ENCODE results near the gene LGR6.

The LGR6 gene

GRCh38 chr1:202306535-202307345, 113.1 kb downstream of the LGR6 start:
- peak in 6 of 10 donors; percentile 20 to 85 (median 48) for DNase-seq
- intact Hi-C loops (cut with DNase I): no loop called here

GRCh38 chr1:202310071-202310725, 116.6 kb downstream of the LGR6 start:
- no peak for DNase-seq
- intact Hi-C loops (cut with DNase I): no loop called here

DNA sequence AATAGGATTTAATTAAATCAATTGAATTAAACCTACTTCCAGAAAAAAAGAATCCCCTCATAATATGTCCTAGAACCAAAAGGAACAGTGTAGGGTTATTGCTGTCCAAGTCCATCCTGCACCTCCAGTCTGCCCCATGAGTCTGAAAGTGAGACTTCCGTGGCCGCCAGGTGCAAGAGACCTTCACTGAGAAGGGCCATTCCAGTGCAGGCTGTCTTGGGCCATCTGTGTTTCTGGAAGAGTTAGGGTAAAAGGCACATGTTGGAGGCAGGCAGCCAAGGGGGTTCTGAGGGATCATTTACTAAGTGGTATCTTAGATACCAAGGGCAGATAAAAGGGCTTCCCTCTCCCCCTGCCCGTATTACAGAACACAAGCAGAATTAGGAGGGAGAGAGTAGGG, 117.1 kb downstream of the LGR6 start:
- intact Hi-C loops (cut with DNase I): no loop called here
- no peak for DNase-seq

GRCh38 chr1:202311875-202312635, 118.5 kb downstream of the LGR6 start:
- intact Hi-C loops (cut with DNase I): no loop called here
- no peak for DNase-seq

GRCh38 chr1:202315576-202316168, 122.1 kb downstream of the LGR6 start:
- DNase-seq: peak; percentile 67 to 96 (median 80)
- intact Hi-C loops (cut with DNase I): loop anchor here (1.0 kb wide), 2 partner anchors 122 to 126 kb away; partner anchors contain the start of gene LGR6

DNA sequence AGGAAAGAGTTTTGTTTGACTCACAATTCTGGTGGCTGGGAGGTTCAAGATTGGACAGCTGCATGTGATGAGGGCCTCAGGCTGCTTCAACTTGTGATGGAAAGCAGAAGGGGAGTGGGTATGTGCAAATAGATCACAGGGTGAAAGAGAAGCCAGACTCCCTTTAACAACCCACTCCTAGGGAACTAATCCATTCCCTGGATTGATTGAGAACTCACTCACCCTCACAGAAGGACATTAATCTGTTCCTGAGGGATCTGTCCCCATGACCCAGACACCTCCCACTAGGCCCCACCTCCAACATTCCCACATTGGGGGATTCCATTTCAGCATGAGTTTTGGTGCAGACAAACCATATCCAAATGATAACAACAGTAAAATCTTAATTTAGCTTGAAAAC, 122.6 kb downstream of the LGR6 start:
- DNase-seq: no peak
- intact Hi-C loops (cut with DNase I): no loop called here

DNA sequence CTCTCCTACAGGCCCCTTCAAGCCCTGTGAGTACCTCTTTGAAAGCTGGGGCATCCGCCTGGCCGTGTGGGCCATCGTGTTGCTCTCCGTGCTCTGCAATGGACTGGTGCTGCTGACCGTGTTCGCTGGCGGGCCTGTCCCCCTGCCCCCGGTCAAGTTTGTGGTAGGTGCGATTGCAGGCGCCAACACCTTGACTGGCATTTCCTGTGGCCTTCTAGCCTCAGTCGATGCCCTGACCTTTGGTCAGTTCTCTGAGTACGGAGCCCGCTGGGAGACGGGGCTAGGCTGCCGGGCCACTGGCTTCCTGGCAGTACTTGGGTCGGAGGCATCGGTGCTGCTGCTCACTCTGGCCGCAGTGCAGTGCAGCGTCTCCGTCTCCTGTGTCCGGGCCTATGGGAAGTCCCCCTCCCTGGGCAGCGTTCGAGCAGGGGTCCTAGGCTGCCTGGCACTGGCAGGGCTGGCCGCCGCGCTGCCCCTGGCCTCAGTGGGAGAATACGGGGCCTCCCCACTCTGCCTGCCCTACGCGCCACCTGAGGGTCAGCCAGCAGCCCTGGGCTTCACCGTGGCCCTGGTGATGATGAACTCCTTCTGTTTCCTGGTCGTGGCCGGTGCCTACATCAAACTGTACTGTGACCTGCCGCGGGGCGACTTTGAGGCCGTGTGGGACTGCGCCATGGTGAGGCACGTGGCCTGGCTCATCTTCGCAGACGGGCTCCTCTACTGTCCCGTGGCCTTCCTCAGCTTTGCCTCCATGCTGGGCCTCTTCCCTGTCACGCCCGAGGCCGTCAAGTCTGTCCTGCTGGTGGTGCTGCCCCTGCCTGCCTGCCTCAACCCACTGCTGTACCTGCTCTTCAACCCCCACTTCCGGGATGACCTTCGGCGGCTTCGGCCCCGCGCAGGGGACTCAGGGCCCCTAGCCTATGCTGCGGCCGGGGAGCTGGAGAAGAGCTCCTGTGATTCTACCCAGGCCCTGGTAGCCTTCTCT, 124.6 kb downstream of the LGR6 start:
- intact Hi-C loops (cut with DNase I): no loop called here
- DNase-seq: no peak

GRCh38 chr1:202319381-202320080, 125.9 kb downstream of the LGR6 start:
- no peak for DNase-seq
- intact Hi-C loops (cut with DNase I): no loop called here

DNA sequence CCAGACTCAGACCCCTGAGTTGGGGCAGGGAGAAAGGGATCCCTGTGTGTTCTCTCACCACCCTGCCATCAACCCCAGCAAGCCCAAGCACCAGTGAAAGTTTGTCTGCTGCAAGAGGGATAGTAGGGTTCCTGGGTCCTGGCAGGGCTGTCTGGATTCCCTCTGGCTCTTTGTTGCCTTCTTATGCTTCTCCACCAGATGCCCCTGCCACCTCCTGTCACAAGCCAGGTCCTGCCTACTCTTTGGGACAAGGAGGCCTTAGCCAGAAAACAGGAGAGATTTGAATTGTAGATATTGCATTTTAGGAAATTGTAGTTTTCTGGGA, 126.4 kb downstream of the LGR6 start:
- intact Hi-C loops (cut with DNase I): no loop called here

DNA sequence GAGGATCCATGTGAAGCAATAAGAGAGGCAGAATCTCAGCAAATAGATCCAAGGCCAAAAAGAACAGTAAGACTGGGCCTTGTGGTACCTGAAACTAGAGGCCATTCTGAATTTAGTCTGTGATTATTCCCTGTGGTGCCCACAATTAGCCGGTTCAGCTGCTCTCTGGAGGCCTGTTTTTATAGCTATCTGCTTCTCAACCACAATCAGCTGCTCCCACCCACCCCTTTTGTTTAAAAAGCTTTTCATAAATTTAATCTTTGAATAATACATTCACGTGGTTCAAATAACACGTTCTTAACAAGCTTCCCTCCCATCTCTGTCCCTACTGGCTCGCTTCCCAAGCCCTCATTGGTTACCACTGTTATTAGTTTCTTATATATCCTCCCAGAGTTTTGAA, 130.1 kb downstream of the LGR6 start:
- intact Hi-C loops (cut with DNase I): no loop called here
- no peak for DNase-seq

More for the DNA sequence above, 126.4 kb downstream of the LGR6 start:
- no peak for DNase-seq

DNA sequence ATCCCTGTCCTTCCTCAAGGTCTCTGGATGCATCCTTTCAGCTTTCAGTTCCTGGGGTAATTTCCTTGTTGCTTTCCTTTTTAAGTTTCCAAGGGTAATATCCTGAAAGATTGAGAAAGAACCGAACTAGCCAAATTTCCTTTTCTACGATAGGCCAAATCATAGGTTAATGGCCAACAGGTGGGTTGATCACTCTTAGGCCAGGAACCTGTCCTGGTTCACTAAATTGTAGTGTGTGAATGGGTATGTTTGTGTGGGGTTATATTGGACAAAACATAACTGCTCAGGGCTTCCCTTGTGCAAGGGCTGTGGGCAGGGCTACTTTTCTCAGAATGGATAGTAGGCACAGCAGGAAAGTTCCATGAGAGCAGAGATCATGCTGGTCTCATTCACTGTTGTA, 131.0 kb downstream of the LGR6 start:
- intact Hi-C loops (cut with DNase I): no loop called here
- DNase-seq: no peak

DNA sequence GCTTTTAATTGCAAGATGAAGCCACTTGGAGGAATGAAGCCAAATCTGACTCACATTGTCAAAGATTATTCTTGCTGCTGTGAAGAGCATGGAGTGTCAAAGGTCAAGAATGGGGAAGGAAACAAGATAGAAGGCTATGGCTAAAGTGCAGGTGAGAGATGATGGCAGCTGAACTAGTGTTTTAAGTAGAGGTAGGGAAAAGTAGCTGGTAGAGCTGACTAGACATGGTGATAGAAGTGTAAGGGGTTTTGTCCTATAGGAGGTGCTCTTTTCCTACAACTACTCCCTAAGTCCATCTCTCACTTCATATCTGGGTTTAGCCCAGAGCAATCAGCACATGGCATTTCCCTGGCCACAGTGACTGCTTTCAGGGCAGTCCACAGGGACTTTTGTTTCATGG, 136.3 kb downstream of the LGR6 start:
- intact Hi-C loops (cut with DNase I): no loop called here
- no peak for DNase-seq

GRCh38 chr1:202333861-202334260, 140.3 kb downstream of the LGR6 start:
- intact Hi-C loops (cut with DNase I): no loop called here
- DNase-seq: no peak

DNA sequence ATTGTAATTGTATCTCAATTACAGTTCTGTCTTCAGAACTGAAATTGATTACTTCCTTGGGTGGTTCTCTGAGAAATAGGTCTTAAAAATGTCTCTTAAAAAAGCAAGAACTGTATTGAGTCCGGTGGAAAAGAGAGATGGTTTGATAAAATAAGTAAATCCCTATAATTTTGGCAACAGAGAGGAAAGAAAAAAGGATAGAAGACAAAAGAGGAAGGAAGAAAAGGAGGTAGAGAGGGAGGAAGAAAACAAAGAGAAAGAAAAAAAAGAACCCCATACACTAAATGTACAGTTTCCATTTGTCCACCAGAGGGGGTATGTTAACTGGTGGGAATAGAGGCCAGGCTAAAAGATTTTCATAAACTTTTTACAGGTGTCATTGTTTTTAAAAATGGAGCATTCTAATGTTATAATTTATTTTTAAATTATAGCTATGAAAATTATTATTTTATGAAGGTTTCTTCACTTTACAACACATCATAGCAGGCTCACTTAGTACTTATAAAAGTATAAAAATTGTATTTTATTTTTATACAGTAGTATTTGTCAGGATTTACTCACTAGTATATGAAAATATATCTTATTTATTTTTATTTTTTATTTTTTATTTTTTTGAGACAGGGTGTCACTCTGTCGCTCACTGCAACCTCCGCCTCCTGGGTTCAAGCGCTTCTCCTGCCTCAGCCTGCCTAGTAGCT, 150.2 kb downstream of the LGR6 start:
- DNase-seq: no peak
- intact Hi-C loops (cut with DNase I): no loop called here

DNA sequence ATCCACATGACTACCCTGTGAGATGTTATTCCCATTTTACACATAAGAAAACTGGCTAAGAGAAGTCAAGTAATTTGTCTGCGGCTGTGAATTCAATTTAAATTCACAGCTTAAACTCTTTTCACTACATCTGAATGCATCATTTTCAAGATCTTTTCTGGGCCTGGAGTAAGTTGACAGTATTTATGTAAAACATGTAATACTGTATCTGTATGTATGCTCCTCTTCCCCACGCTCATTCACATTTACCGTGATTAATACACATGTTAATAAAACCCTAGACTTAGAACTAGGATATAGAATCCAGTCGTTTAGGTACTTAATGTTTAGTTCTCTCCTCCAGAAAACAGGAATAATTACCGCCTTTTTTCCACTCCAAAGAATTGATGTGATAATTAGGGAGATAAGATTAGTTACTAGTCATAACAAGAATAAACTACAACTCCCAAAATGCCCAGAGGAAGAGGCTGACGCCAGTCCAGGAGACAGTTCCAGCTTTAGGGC, 154.5 kb downstream of the LGR6 start:
- intact Hi-C loops (cut with DNase I): loop anchor here (5.0 kb wide), 1 partner anchor 69 kb away; no protein-coding TSS in a partner anchor
- no peak for DNase-seq

DNA sequence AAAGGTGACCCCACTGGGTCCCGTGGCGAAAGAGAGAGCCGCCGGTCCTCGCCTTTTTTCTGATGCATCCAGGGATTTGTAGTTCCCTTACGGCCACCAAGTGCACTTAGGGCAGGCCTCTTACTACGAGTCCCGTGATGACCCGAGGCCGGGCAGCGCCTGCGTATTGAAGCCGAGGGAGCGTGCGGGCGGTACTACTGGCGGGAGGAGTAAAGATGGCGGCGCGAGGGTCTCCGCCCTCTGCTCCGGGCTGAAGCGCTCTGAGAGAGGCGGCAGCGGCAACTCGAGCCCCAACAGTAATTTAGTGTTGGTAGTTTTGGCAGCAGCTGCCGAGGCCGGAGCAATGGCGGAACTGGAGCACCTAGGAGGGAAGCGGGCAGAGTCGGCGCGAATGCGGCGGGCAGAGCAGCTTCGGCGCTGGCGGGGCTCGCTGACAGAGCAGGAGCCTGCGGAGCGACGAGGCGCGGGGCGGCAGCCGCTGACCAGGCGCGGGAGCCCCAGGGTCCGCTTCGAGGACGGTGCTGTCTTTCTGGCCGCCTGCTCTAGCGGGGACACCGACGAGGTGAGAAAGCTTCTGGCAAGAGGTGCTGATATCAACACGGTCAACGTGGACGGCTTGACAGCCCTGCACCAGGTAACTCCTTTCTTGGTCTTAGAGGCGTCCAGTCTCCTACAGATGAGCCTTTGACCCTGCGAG, 155.1 kb downstream of the LGR6 start, which contains the start of gene PPP1R12B:
Gene PPP1R12B (plus strand): TSS at position 191 of the 697 bp plus-strand sequence. CDS start 153 bp downstream, at position 344.
- DNase-seq: peak; percentile 97 to 100 (median 98)
- intact Hi-C loops (cut with DNase I): loop anchor here (5.0 kb wide), 1 partner anchor 69 kb away; no protein-coding TSS in a partner anchor

DNA sequence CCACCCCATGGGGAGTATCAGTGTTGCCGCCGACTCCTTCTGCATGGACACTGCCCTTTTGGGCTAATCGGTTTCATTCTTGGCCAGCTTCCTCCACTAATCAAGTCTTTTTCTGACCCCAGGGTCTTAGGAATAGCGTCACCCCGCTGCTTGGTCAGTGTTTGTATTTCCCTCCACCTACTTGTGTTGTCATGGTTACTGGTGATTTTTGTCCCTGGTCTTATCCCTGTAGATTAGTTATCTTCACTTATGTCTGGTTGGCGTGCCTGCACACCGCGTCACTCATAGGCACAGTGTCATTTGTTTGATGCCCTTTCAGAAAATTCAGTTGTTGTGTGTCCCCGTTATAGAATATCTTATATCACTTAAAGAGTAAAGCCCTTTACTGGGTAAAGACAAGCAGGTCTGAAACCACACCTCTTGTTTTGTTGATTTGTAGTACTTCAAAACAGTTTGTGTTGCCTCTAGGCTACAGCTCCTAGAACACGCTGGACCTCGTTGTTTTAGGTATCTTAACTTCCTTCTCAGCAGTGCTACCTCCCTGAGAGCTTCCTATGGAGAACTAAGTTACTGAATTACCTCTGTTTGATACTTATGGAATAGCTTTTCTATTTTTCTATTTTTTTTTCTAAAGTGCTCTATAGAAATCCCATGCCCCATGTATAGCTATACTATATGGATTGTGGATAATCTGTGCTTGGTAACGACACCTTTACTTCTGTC, 155.8 kb downstream of the LGR6 start:
- DNase-seq: no peak
- intact Hi-C loops (cut with DNase I): loop anchor here (5.0 kb wide), 1 partner anchor 68 kb away; no protein-coding TSS in a partner anchor

All from posterior cingulate gyrus (tissue), 11 donors.